ENCODE data around the gene BCO1. TPM values are rescaled to one million over a fixed set of nuclear protein-coding genes. Genes with fewer than 3 reads are reported as not detected.

The BCO1 gene
- total RNA-seq, 2 donors from 2014 or later = not detected

- H3K36me3 ChIP-seq = no peaks in the 10 kb centered on the region
- H3K27me3 ChIP-seq = no peaks in the 10 kb centered on the region
- no peak for DNase-seq (ENCODE audit: low spot score)
- H3K4me1 ChIP-seq = no peaks in the 10 kb centered on the region
- H3K27ac ChIP-seq = no peak overlapping the region
- no peak overlapping the region for H3K4me3 ChIP-seq
- TF ChIP-seq CTCF (IDR thresholded peaks at IDR 0.05) = no peak
- no peaks in the 10 kb centered on the region for H3K9me3 ChIP-seq
Observed at GRCh38 chr16:81243942-81244341, 5.5 kb downstream of the BCO1 start.

DNA sequence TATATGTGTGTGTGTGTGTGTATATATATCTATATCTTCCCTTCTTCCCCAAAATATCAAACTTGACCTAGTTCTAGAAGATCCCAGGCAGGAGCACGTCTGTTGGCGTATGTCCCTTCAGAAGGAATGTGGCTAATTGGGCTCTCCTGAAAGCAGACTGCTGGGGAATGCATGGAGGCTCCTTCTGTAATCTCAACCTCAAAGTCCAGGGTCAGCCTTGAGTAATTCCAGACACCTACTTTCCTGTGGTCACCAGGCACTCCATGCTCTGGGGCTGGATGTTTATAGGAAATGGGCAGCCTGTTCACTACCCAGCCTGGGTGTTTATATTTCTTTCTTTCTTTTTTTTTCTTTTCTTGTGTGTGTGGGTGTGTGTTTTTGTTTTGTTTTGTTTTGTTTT lies 13.4 kb downstream of the BCO1 start:
- no peak for TF ChIP-seq CTCF (IDR thresholded peaks at IDR 0.05)
- H3K36me3 ChIP-seq = no peaks in the 10 kb centered on the region
- H3K4me1 ChIP-seq = no peaks in the 10 kb centered on the region
- no peak overlapping the region for H3K27ac ChIP-seq
- H3K27me3 ChIP-seq = no peaks in the 10 kb centered on the region
- H3K9me3 ChIP-seq = no peaks in the 10 kb centered on the region
- DNase-seq (ENCODE audit: low spot score) = no peak
- H3K4me3 ChIP-seq = no peak overlapping the region

DNA sequence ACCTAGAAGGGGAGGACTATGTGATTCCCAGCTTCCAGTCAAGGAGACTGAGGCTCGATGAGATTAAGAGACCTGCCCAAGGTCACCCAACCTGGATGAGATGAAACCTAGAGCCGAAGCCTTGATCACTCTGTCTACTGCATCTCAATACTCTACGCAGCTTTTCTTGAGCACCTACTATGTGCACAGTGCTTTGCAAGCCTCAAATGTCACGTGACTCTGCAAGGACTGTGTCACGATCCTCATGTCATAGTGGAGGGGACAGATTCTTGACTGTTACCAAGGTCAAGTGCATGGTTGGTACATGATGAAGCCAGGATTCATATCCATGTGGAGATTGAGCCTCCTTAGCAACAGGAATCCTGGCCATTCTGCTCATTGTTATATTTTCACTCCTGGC lies 14.7 kb downstream of the BCO1 start:
- Histone ChIP-seq H3K36me3 (no peaks in the 10 kb centered on the region), H3K4me1 (no peaks in the 10 kb centered on the region), H3K27ac (no peak overlapping the region), H3K27me3 (no peaks in the 10 kb centered on the region), H3K9me3 (no peaks in the 10 kb centered on the region), H3K4me3 (no peak overlapping the region)
- DNase-seq (ENCODE audit: low spot score) = no peak
- TF ChIP-seq CTCF (IDR thresholded peaks at IDR 0.05) = no peak

DNA sequence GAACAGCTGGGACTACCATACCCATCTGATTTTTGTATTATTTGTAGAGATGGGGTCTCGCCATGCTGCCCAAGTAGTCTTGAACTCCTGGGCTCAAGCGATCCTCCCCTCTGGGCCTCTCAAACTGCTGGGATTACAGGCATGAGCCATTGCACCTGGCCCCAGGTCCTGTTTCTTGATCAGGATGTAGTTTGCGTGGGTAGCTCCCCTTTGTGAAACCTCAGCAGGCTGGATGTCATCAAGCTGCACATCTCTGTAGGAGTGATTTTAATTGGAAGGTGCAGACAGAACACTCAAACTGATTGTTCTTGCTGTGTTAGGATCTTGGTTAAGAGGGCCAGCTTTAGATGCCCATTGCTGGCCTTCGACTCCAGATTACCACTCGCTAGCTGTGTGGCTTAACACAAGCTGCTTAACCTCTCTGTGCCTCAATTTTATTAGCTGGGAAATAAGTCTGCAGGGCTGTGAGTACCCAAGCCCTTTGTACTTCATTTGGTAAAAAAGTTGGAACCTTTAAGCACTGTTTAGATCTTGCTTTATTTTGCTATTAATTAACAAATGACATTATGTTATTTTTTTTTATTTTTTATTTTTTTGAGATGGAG lies 16.5 kb downstream of the BCO1 start:
- no peaks in the 10 kb centered on the region for H3K4me1 ChIP-seq
- H3K27me3 ChIP-seq = no peaks in the 10 kb centered on the region
- no peak overlapping the region for H3K27ac ChIP-seq
- H3K4me3 ChIP-seq = no peak overlapping the region
- no peaks in the 10 kb centered on the region for H3K36me3 ChIP-seq
- H3K9me3 ChIP-seq = no peaks in the 10 kb centered on the region
- TF ChIP-seq CTCF (IDR thresholded peaks at IDR 0.05) = no peak
- no peak for DNase-seq (ENCODE audit: low spot score)

- Histone ChIP-seq H3K27me3 (no peaks in the 10 kb centered on the region), H3K4me1 (no peaks in the 10 kb centered on the region), H3K36me3 (no peaks in the 10 kb centered on the region), H3K4me3 (no peak overlapping the region), H3K27ac (no peak overlapping the region), H3K9me3 (no peaks in the 10 kb centered on the region)
- DNase-seq (ENCODE audit: low spot score) = no peak
- no peak for TF ChIP-seq CTCF (IDR thresholded peaks at IDR 0.05)
Observed at GRCh38 chr16:81259916-81260315, 21.4 kb downstream of the BCO1 start.

- no peak overlapping the region for H3K4me3 ChIP-seq
- no peaks in the 10 kb centered on the region for H3K36me3 ChIP-seq
- TF ChIP-seq CTCF (IDR thresholded peaks at IDR 0.05) = peak in 1 of 2 donors; percentile 62
- H3K27me3 ChIP-seq = no peaks in the 10 kb centered on the region
- no peak for DNase-seq (ENCODE audit: low spot score)
- peaks cover 0 to 5% of the 10 kb centered on the region in 2 donors for H3K4me1 ChIP-seq
- no peak overlapping the region for H3K27ac ChIP-seq
- no peaks in the 10 kb centered on the region for H3K9me3 ChIP-seq
Observed at GRCh38 chr16:81261049-81261648, 22.7 kb downstream of the BCO1 start.
